ENCODE measurements around the gene LIMK1. TPM values are rescaled to one million over a fixed set of nuclear protein-coding genes. Genes with fewer than 3 reads are reported as not detected.

Gene LIMK1
- total and polyA plus RNA-seq, 2 of the 13 experiments (the other 11 are each of a cell fraction or from before 2014, with no cell fraction given) = 8.9 to 18.8 TPM

GRCh38 chr7:74149603-74150002 is 66.0 kb downstream of the LIMK1 start (continued):
- TF ChIP-seq, protein P1, sequence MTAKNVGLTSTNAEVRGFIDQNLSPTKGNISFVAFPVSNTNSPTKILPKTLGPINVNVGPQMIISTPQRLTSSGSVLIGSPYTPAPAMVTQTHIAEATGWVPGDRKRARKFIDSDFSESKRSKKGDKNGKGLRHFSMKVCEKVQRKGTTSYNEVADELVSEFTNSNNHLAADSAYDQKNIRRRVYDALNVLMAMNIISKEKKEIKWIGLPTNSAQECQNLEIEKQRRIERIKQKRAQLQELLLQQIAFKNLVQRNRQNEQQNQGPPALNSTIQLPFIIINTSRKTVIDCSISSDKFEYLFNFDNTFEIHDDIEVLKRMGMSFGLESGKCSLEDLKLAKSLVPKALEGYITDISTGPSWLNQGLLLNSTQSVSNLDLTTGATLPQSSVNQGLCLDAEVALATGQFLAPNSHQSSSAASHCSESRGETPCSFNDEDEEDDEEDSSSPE (CRISPR knock-in tag; IDR thresholded peaks at IDR 0.05) = no peak

DNA sequence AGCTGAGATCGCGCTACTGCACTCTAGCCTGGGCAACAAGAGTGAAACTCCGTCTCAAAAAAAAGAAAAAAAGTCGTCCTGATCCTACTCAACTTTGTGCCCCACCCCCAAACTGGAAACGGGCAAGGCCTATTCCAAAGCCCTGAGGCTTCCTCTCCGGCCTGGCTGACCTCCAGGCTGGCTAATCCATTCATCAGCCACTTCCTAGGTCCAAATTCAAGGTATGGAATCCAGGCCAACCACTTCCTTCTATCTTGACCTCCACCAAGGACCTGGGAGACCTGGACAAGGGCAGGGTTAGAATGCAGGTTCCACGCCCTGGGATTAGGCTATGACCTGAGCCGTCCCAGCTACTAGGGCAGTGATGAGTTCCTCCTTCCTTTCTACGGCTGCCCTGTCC is 70.1 kb downstream of the LIMK1 start:
- in situ Hi-C loops (cut with HindIII; ENCODE audit: extremely low pct_ligation_motif_present, low pct_unique_long_range_greater_than_20kb) (no loop called here), intact Hi-C loops (cut with micrococcal nuclease; ENCODE audit: unreplicated experiment) (no loop called here)
- Histone ChIP-seq H2AFZ (ENCODE audit: low read length) (no peak overlapping the region), H4K20me1 (ENCODE audit: insufficient read depth, low read length) (no peaks in the 10 kb centered on the region), H3K27ac (ENCODE audit: extremely low read length, insufficient read depth, low read length) (no peak overlapping the region), H3K9me3 (ENCODE audit: low read length) (no peaks in the 10 kb centered on the region), H3K4me1 (ENCODE audit: insufficient read depth, low read length) (peaks cover 21% of the 10 kb centered on the region), H3K36me3 (replicated peaks in 1 of 2; ENCODE audit: control insufficient read depth in 1 of 2, insufficient read depth in 2 of 2, low read length in 2 of 2) (no peaks in the 10 kb centered on the region), H3K79me2 (ENCODE audit: insufficient read depth, low read length) (no peaks in the 10 kb centered on the region), H3K27me3 (ENCODE audit: control insufficient read depth in 1 of 2, insufficient read depth in 2 of 2, low read length in 2 of 2) (no peaks in the 10 kb centered on the region), H3K4me2 (ENCODE audit: low read depth, low read length) (peak overlapping the region; percentile 24; the same call in 1 of the 2 replicates), H3K4me3 (replicated peaks in 1 of 3; ENCODE audit: insufficient read depth in 1 of 3, low read depth in 2 of 3, low read length in 3 of 3) (no peak overlapping the region), H3K9ac (ENCODE audit: insufficient read depth, low read depth, low read length) (no peak overlapping the region)
- BruUV-seq (replicated peaks) = no TSS peak
- no peak for TF ChIP-seq RARA (CRISPR knock-in tag; IDR thresholded peaks at IDR 0.05)
- TF ChIP-seq KMT2B (CRISPR knock-in tag; IDR thresholded peaks at IDR 0.05) = no peak
- FAIRE-seq = no peak
- WGBS (ENCODE audit: low lambda C conversion rate) = 34% methylated on average over 9 of the region's 9 CpGs
- POLR2A ChIA-PET = no interaction called here
- ATAC-seq = no peak
- DNase-seq (ENCODE audit: low spot score) = no peak
- CTCF ChIA-PET (ENCODE audit: low intra/inter-chr PET ratio, low total read pairs) = no interaction called here

DNA sequence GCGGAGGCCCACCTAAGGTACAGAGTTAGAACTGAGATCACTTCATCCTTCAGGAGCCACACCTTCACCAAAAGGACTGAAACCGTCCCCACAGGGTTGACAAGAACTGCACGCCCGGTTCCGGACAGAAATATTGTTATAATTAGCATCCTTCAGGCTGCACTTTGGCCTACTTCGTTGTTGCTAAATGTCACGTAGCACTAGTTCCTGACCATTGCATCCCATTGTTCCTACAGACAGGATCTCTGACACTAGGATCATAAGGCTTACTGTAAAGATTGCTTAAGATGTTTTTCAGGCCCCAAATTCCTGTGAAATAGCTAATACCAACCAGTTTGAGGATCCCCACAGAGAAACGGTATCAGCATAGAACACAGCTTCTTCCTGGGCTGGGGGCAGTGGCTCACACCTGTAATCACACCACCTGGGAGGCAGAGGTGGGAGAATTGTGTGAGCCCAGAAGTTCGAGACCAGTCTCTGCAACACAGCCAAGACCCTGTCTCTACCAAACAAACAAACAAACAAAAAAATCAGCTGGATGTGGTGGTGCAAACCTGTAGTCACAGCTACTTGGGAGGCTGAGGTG is 72.3 kb downstream of the LIMK1 start:
- no peak for FAIRE-seq
- TF ChIP-seq SOX5 (CRISPR knock-in tag; IDR thresholded peaks at IDR 0.05; ENCODE audit: borderline replicate concordance) = peak; percentile 80
- TF ChIP-seq, protein P2, sequence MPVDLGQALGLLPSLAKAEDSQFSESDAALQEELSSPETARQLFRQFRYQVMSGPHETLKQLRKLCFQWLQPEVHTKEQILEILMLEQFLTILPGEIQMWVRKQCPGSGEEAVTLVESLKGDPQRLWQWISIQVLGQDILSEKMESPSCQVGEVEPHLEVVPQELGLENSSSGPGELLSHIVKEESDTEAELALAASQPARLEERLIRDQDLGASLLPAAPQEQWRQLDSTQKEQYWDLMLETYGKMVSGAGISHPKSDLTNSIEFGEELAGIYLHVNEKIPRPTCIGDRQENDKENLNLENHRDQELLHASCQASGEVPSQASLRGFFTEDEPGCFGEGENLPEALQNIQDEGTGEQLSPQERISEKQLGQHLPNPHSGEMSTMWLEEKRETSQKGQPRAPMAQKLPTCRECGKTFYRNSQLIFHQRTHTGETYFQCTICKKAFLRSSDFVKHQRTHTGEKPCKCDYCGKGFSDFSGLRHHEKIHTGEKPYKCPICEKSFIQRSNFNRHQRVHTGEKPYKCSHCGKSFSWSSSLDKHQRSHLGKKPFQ (CRISPR knock-in tag; IDR thresholded peaks at IDR 0.05; ENCODE audit: insufficient replicate concordance) = peak; percentile 96
- TF ChIP-seq CEBPB (IDR thresholded peaks at IDR 0.05; ENCODE audit: borderline replicate concordance, low read depth, low read length) = 0 out of 2 replicates have a peak, but pooled peaks have one; percentile 14
- TF ChIP-seq SOX13 (IDR thresholded peaks at IDR 0.05) = no peak
- TF ChIP-seq SOX13 (CRISPR knock-in tag; conservative IDR thresholded peaks at IDR 0.05 in 1 of 2, IDR thresholded peaks at IDR 0.05 in 1 of 2) = peak in 1 of 2 experiments; percentile 75; a peak in 1 of 4 replicates
- TF ChIP-seq, protein P3, sequence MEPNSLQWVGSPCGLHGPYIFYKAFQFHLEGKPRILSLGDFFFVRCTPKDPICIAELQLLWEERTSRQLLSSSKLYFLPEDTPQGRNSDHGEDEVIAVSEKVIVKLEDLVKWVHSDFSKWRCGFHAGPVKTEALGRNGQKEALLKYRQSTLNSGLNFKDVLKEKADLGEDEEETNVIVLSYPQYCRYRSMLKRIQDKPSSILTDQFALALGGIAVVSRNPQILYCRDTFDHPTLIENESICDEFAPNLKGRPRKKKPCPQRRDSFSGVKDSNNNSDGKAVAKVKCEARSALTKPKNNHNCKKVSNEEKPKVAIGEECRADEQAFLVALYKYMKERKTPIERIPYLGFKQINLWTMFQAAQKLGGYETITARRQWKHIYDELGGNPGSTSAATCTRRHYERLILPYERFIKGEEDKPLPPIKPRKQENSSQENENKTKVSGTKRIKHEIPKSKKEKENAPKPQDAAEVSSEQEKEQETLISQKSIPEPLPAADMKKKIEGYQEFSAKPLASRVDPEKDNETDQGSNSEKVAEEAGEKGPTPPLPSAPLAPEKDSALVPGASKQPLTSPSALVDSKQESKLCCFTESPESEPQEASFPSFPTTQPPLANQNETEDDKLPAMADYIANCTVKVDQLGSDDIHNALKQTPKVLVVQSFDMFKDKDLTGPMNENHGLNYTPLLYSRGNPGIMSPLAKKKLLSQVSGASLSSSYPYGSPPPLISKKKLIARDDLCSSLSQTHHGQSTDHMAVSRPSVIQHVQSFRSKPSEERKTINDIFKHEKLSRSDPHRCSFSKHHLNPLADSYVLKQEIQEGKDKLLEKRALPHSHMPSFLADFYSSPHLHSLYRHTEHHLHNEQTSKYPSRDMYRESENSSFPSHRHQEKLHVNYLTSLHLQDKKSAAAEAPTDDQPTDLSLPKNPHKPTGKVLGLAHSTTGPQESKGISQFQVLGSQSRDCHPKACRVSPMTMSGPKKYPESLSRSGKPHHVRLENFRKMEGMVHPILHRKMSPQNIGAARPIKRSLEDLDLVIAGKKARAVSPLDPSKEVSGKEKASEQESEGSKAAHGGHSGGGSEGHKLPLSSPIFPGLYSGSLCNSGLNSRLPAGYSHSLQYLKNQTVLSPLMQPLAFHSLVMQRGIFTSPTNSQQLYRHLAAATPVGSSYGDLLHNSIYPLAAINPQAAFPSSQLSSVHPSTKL (CRISPR knock-in tag; IDR thresholded peaks at IDR 0.05) = peak; percentile 33; the same call in 1 of the 2 replicates
- no peak for TF ChIP-seq HDAC6 (IDR thresholded peaks at IDR 0.05; ENCODE audit: low read depth, low read length)

More for the DNA sequence above, 72.3 kb downstream of the LIMK1 start:
- in situ Hi-C loops (cut with HindIII; ENCODE audit: extremely low pct_ligation_motif_present, low pct_unique_long_range_greater_than_20kb) = no loop called here
- H2AFZ ChIP-seq (ENCODE audit: low read length) = peak overlapping the region; percentile 83
- H3K27ac ChIP-seq (ENCODE audit: extremely low read length, insufficient read depth, low read length) = no peak overlapping the region
- no peak overlapping the region; a peak in 1 of 6 replicates for H3K4me3 ChIP-seq (replicated peaks in 1 of 3; ENCODE audit: insufficient read depth in 1 of 3, low read depth in 2 of 3, low read length in 3 of 3)
- 13% methylated on average over 9 of the region's 9 CpGs for WGBS (ENCODE audit: low lambda C conversion rate)
- H3K27me3 ChIP-seq (ENCODE audit: control insufficient read depth in 1 of 2, insufficient read depth in 2 of 2, low read length in 2 of 2) = no peaks in the 10 kb centered on the region
- no peaks in the 10 kb centered on the region for H4K20me1 ChIP-seq (ENCODE audit: insufficient read depth, low read length)
- DNase-seq (ENCODE audit: low spot score) = no peak
- ChIA-PET POLR2A (no interaction called here), CTCF (ENCODE audit: low intra/inter-chr PET ratio, low total read pairs) (no interaction called here)
- H3K36me3 ChIP-seq (replicated peaks in 1 of 2; ENCODE audit: control insufficient read depth in 1 of 2, insufficient read depth in 2 of 2, low read length in 2 of 2) = no peaks in the 10 kb centered on the region
- no peaks in the 10 kb centered on the region for H3K79me2 ChIP-seq (ENCODE audit: insufficient read depth, low read length)
- no peaks in the 10 kb centered on the region for H3K9me3 ChIP-seq (ENCODE audit: low read length)
- peak overlapping the region; percentile 67 for H3K4me2 ChIP-seq (ENCODE audit: low read depth, low read length)
- no peak for ATAC-seq
- peaks cover 16% of the 10 kb centered on the region for H3K4me1 ChIP-seq (ENCODE audit: insufficient read depth, low read length)
- BruUV-seq (replicated peaks) = no TSS peak
- intact Hi-C loops (cut with micrococcal nuclease; ENCODE audit: unreplicated experiment) = no loop called here
- no peak overlapping the region for H3K9ac ChIP-seq (ENCODE audit: insufficient read depth, low read depth, low read length)

Measured in HepG2 (cell line).